Parathyroid adenoma (tissue), 2 donors: ENCODE data around the gene ASTN1.

Experiments used
- H2AFZ ChIP-seq: fragments of 300-600 bp; sonication (generic); one replicate; pipeline ENCODE4 v1.7.0; 2017; ENCODE audit warnings: antibody characterized with exemption, mild to moderate bottlenecking
- H3K27ac ChIP-seq: fragments of 300-600 bp; sonication (generic); one replicate; pipeline ENCODE4 v1.7.0; 2017
- H3K27me3 ChIP-seq: fragments of 300-600 bp; sonication (generic); one replicate; pipeline ENCODE4 v1.7.0; 2017; ENCODE audit warnings: low read length; ENCODE audit not compliant: control insufficient read depth, insufficient read depth
- H3K36me3 ChIP-seq: fragments of 300-600 bp; sonication (generic); one replicate; pipeline ENCODE4 v1.7.0; 2017; ENCODE audit warnings: low read length; ENCODE audit not compliant: control insufficient read depth, insufficient read depth
- H3K4me1 ChIP-seq: fragments of 300-600 bp; sonication (generic); one replicate; pipeline ENCODE4 v1.7.0; 2017; ENCODE audit warnings: control low read depth
- H3K4me2 ChIP-seq: fragments of 300-600 bp; sonication (generic); one replicate; pipeline ENCODE4 v1.7.0; 2017; ENCODE audit warnings: low read length
- H3K4me3 ChIP-seq: fragments of 300-600 bp; sonication (generic); one replicate; pipeline ENCODE4 v1.7.0; 2017; ENCODE audit warnings: low read depth, low read length
- H3K79me2 ChIP-seq: fragments of 300-600 bp; sonication (generic); one replicate; pipeline ENCODE4 v1.7.0; 2017; ENCODE audit warnings: control low read depth
- H3K9ac ChIP-seq: fragments of 300-600 bp; sonication (generic); one replicate; pipeline ENCODE4 v1.7.0; 2017; ENCODE audit warnings: mild to moderate bottlenecking
- H3K9me3 ChIP-seq: fragments of 300-600 bp; sonication (generic); one replicate; pipeline ENCODE4 v1.7.0; 2017; ENCODE audit warnings: low read length; ENCODE audit not compliant: control insufficient read depth
- TF ChIP-seq, protein P1 (sequence below): fragments of 300-600 bp; sonication (generic); IDR thresholded peaks from one replicate; pipeline ENCODE4 v1.7.0; 2017; ENCODE audit warnings: antibody characterized with exemption, mild to moderate bottlenecking
- donor health status: primary hyperparathyroidism.

The ASTN1 gene

DNA sequence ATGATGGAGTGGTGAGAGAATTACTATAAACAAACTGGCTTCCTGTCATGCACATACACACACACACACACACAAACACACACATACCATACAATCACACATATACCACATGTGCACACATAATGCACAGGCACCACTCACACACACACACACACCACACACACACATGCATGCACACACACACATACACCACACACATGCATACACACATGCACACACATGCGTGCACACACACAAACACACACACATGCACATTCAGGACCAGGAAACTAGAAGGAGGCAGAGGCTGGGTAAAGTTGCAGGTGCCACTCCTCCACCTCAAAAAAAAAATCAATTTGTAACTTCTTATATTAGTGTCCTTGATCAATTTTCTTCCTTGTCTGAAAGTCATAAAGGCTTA is 153.0 kb downstream of the ASTN1 start:
- Histone ChIP-seq H3K36me3 (no peaks in the 10 kb centered on the region), H3K79me2 (no peaks in the 10 kb centered on the region), H3K9me3 (no peaks in the 10 kb centered on the region), H3K27me3 (no peaks in the 10 kb centered on the region), H3K4me1 (no peaks in the 10 kb centered on the region), H2AFZ (no peak overlapping the region), H3K4me2 (no peak overlapping the region), H3K9ac (no peak overlapping the region), H3K4me3 (no peak overlapping the region), H3K27ac (no peak overlapping the region)
- TF ChIP-seq, protein P1, sequence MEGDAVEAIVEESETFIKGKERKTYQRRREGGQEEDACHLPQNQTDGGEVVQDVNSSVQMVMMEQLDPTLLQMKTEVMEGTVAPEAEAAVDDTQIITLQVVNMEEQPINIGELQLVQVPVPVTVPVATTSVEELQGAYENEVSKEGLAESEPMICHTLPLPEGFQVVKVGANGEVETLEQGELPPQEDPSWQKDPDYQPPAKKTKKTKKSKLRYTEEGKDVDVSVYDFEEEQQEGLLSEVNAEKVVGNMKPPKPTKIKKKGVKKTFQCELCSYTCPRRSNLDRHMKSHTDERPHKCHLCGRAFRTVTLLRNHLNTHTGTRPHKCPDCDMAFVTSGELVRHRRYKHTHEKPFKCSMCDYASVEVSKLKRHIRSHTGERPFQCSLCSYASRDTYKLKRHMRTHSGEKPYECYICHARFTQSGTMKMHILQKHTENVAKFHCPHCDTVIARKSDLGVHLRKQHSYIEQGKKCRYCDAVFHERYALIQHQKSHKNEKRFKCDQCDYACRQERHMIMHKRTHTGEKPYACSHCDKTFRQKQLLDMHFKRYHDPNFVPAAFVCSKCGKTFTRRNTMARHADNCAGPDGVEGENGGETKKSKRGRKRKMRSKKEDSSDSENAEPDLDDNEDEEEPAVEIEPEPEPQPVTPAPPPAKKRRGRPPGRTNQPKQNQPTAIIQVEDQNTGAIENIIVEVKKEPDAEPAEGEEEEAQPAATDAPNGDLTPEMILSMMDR: no peak

DNA sequence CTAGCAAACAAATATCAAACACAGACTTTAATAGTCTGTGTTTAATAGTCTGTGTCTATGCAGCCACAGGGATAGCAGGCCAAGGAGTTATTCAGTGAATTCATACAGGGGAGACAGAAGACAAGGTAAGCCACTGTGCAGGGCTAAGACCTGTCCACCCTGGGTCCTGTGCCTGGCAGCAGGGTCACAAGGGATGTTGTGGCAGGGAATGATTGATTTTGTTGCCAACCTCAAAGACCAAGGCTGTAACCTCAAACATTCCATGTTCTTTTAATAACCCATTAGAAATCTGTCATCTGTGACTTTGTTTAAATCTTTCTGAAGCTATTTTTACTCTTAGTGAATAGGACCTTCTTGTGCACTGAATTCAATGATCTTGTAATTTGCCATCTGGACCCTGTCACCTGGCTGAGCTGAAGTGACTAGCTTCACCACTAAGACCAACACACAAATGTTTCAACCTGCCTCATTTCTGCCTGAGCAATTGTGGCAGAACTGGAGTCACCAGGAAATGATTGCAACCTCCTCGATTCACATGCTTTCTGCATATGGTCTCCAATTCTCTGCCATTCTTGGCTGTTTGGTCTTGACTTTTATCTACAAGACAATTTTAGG is 154.2 kb downstream of the ASTN1 start:
- Histone ChIP-seq H3K4me3 (no peak overlapping the region), H3K27me3 (no peaks in the 10 kb centered on the region), H3K9me3 (no peaks in the 10 kb centered on the region), H3K4me1 (no peaks in the 10 kb centered on the region), H3K36me3 (no peaks in the 10 kb centered on the region), H3K27ac (no peak overlapping the region), H3K79me2 (no peaks in the 10 kb centered on the region), H2AFZ (no peak overlapping the region), H3K9ac (no peak overlapping the region), H3K4me2 (no peak overlapping the region)
- TF ChIP-seq, protein P1: no peak

DNA sequence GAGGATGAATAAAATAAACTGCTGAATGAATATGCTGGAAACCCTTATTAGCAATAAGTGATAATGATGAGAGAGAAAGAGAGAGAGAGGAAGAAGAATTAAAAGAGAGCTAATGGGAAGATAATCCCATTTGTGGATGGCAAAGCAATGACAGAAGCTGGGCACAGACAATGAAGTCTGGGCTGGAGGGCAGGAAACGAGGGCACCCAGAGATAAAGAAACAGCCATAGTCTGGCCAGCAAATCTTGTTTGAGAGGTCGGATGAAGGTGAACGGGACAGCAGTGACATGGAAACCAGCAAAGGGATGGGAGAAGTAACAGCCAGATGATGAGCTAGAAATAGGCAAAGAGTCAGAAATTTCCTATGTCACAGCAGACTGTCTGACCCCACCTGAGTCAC is 155.9 kb downstream of the ASTN1 start:
- Histone ChIP-seq H3K9me3 (no peaks in the 10 kb centered on the region), H3K27ac (no peak overlapping the region), H3K4me3 (no peak overlapping the region), H2AFZ (no peak overlapping the region), H3K4me1 (no peaks in the 10 kb centered on the region), H3K79me2 (no peaks in the 10 kb centered on the region), H3K27me3 (no peaks in the 10 kb centered on the region), H3K9ac (no peak overlapping the region), H3K36me3 (no peaks in the 10 kb centered on the region), H3K4me2 (no peak overlapping the region)
- TF ChIP-seq, protein P1: no peak

DNA sequence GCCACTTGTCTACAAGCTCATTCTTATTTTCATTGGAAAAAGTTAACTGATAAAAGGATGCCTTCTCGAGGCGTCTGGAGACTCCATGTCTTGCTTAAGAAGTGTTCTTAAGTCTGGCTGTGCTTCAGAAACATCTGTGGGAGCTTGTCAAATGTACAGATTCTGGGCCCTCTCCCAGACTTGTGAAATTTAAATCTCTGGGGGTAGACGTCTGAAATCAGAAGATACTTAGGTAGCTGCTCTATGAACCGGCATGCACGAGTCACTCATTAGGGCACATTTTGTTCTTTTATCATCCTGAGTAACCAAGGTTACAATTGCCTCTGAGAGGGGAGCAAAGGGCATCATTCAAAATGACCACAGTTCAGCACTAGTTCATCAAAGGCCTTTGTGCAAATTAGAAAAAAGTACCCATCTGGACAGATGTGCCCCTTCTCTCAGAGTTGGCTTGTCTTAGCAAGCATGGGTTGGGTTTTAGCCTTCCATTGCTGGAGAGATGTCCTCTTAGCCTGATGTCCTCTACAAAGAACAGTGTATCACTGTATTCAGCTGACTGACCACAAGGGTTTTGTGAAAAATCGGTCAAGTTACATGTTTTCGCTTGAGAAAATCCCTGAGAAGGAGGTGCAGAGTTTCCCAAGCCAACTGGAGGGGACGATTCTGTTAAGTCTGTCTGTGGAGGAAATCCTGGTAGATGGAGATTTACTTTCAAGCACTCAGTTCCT is 156.9 kb downstream of the ASTN1 start:
- H3K4me3 ChIP-seq: no peak overlapping the region
- H3K4me2 ChIP-seq: no peak overlapping the region
- H3K79me2 ChIP-seq: no peaks in the 10 kb centered on the region
- H2AFZ ChIP-seq: no peak overlapping the region
- H3K4me1 ChIP-seq: no peaks in the 10 kb centered on the region
- no peaks in the 10 kb centered on the region for H3K36me3 ChIP-seq
- no peaks in the 10 kb centered on the region for H3K27me3 ChIP-seq
- no peak overlapping the region for H3K27ac ChIP-seq
- H3K9me3 ChIP-seq: no peaks in the 10 kb centered on the region
- TF ChIP-seq, protein P1: no peak
- no peak overlapping the region for H3K9ac ChIP-seq

DNA sequence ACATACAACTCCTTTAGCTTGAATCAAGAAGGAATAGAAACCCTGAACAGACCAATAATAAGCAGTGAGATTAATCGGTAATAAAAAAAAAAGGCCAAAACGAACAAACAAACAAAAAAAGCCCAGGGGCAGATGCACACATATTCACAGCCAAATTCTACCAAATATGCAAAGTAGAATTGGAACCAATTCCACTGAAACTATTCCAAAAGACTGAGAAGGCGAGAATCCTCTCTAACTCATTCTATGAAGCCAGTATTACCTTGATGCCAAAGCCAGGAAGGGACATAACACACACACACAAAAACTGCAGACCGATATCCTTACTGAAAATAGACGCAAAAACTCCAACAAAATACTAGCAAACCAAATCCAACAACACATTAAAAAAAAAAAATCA is 161.6 kb downstream of the ASTN1 start:
- TF ChIP-seq, protein P1: no peak
- no peaks in the 10 kb centered on the region for H3K27me3 ChIP-seq
- H3K4me1 ChIP-seq: no peaks in the 10 kb centered on the region
- no peak overlapping the region for H3K4me3 ChIP-seq
- H3K9ac ChIP-seq: no peak overlapping the region
- H3K4me2 ChIP-seq: no peak overlapping the region
- no peak overlapping the region for H2AFZ ChIP-seq
- no peaks in the 10 kb centered on the region for H3K79me2 ChIP-seq
- H3K9me3 ChIP-seq: no peaks in the 10 kb centered on the region
- no peaks in the 10 kb centered on the region for H3K36me3 ChIP-seq
- H3K27ac ChIP-seq: no peak overlapping the region
